Prostate gland (tissue), 2 donors: ENCODE measurements around the gene CCNL2.

Experiments
- CTCF ChIP-seq, 4 experiments: fragments of 200-600 bp in 2 of 4; fragments of 450-650 bp in 2 of 4; sonication (generic) in 2 of 4; IDR thresholded peaks; 1 replicate in 3 of 4; 2 replicates in 1 of 4; pipeline ENCODE4 v1.5.1; 2016 to 2019; ENCODE audit warnings: antibody characterized with exemption in 4 of 4, mild to moderate bottlenecking in 2 of 4, moderate library complexity in 2 of 4
- POLR2AphosphoS5 ChIP-seq: sonication (generic); formaldehyde crosslinking; IDR thresholded peaks from one replicate; pipeline ENCODE4 v1.6.1; 2017; ENCODE audit warnings: antibody characterized with exemption

- TF ChIP-seq CTCF (IDR thresholded peaks at IDR 0.05) (no peak), POLR2AphosphoS5 (no peak)
Measured at GRCh38 chr1:1393014-1393413, 6.1 kb downstream of the CCNL2 start.
